GM18508 (cell line): ENCODE results near the gene GLYATL1.
A peak's percentile ranks its signal among the peaks of the same experiment; 100 is the strongest.
"Not testable (repeated sequence)": the region's sequence is repeated elsewhere in the genome, so short reads cannot be mapped to it uniquely, and the experiment has no call there.

Experiments used
- ATAC-seq: cut with Tn5 transposase; IDR thresholded peaks from one replicate; pipeline ENCODE4 v1.9.1; 2021; ENCODE audit warnings: moderate number of reproducible peaks; ENCODE audit not compliant: insufficient read depth, unreplicated experiment

Gene GLYATL1

DNA sequence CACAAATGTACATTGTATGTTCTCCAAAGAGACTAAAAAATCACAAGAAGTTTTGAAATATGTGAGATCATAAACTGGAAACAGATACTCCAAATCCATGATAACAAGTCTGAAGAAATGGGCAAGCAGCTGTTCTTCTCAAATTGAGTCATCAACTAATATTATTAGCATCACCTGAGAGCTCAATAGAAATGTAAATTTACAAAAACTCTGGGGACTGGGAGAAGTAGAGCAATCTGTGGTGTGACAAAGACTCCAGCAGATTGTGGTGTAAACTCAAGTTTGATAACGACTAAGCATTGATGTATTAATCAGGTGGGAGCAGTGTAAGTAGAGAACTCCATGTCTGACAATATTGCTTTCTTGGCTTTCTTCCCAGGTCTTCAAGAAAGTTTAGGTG, 53.2 kb downstream of the GLYATL1 start:
- no peak for ATAC-seq

DNA sequence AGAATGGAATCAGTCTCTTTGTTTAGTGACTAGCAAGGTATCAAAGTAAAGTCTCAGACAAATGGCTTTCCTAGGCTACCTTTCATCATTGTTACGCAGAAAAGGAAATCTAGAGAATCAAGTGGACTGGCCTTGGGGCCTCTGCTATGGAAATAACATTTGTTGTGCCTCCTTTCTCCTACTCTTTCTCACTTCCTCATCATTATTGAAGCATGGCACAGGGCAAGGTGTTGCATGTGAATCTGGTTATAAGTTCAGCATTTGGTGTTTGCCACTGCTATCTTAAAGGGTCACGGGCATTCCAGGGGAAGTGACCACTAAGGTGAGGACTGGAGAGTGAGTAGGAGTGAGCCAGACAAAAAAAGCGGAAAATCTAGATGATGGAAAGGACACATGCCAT, 54.9 kb downstream of the GLYATL1 start:
- no peak for ATAC-seq

- ATAC-seq: no peak
These were observed 59.4 kb downstream of the GLYATL1 start for GRCh38 chr11:58998480-58999290.

DNA sequence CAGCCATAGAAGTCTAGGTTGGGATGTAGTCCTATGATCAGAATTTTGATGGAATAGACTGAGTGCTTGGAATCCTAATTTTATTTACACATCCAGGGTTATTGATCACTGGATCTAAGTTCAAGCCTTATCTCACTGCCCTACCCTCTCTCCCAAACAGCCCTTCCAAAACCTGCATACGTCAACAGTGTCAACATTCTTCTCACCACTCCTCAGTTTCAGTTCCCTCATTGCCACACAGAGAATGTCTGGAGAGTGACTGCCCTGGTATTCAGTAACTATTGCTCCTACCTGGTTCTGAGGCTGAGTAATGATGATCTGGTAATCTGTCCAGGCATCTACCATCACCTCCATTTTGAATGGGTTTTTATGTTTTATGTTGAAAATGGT, 60.0 kb downstream of the GLYATL1 start:
- peak; percentile 85 for ATAC-seq

GRCh38 chr11:59000003-59000402, 60.7 kb downstream of the GLYATL1 start:
- no peak for ATAC-seq

GRCh38 chr11:59002006-59002405, 62.7 kb downstream of the GLYATL1 start:
- ATAC-seq: not testable (repeated sequence)
